Fibroblast of gingiva (primary cell): Measurements from ENCODE around the gene ADAMTS2.

ENCODE experiments used
- DNase-seq: peaks from one replicate; pipeline ENCODE4 v3.0.0-alpha.2; 2011; ENCODE audit warnings: low read depth

The ADAMTS2 gene

GRCh38 chr5:179177711-179178575 is 167.3 kb downstream of the ADAMTS2 start:
- no peak for DNase-seq

GRCh38 chr5:179176571-179177230 is 168.6 kb downstream of the ADAMTS2 start:
- DNase-seq, result no peak

GRCh38 chr5:179176166-179176565 is 169.1 kb downstream of the ADAMTS2 start:
- no peak for DNase-seq

GRCh38 chr5:179171816-179172745 is 173.2 kb downstream of the ADAMTS2 start:
- no peak for DNase-seq

GRCh38 chr5:179171251-179171815 is 173.9 kb downstream of the ADAMTS2 start:
- DNase-seq, result no peak

GRCh38 chr5:179170606-179171005 is 174.7 kb downstream of the ADAMTS2 start:
- no peak for DNase-seq

- no peak for DNase-seq
Measured at GRCh38 chr5:179169836-179170235, 175.4 kb downstream of the ADAMTS2 start.

GRCh38 chr5:179168664-179169063 is 176.6 kb downstream of the ADAMTS2 start:
- DNase-seq, result no peak

- no peak for DNase-seq
Measured at GRCh38 chr5:179167871-179168451, 177.3 kb downstream of the ADAMTS2 start.

GRCh38 chr5:179166886-179167841 is 178.1 kb downstream of the ADAMTS2 start:
- DNase-seq, result peak; percentile 42

- DNase-seq, result no peak
Measured at GRCh38 chr5:179166171-179166885, 178.9 kb downstream of the ADAMTS2 start.

GRCh38 chr5:179165421-179166170 is 179.7 kb downstream of the ADAMTS2 start:
- DNase-seq, result no peak

- DNase-seq, result no peak
Measured at GRCh38 chr5:179164331-179165311, 180.6 kb downstream of the ADAMTS2 start.

GRCh38 chr5:179163236-179164155 is 181.8 kb downstream of the ADAMTS2 start:
- DNase-seq, result no peak

- DNase-seq, result no peak
Measured at GRCh38 chr5:179162351-179163235, 182.7 kb downstream of the ADAMTS2 start.

GRCh38 chr5:179161901-179162300 is 183.4 kb downstream of the ADAMTS2 start:
- no peak for DNase-seq
